Spleen (tissue), 11 donors: Measurements from ENCODE around the gene MXD4. TPM values are rescaled to one million over a fixed set of nuclear protein-coding genes. Genes with fewer than 3 reads are reported as not detected.

ENCODE experiments used
- DNase-seq: peaks from one replicate; pipeline ENCODE4 v3.0.0-alpha.2; 2020
- H3K27ac ChIP-seq, 8 donors: fragments of 200-600 bp; sonication (generic) in 7 of 8; 1 replicate in 4 of 8; 2 replicates in 4 of 8; pipeline versions ENCODE4 v1.5.0 to v1.8.0; 2016 to 2021; ENCODE audit warnings: inconsistent platforms in 4 of 8, mild to moderate bottlenecking in 4 of 8, moderate library complexity in 1 of 8
- H3K27me3 ChIP-seq, 7 donors: fragments of 200-600 bp; sonication (generic) in 6 of 7; replicated peaks in 1 of 7; 1 replicate in 4 of 7; 2 replicates in 3 of 7; pipeline versions ENCODE4 v1.5.0 to v1.8.0; 2016 to 2021; ENCODE audit warnings: inconsistent platforms in 3 of 7, mild to moderate bottlenecking in 1 of 7
- H3K36me3 ChIP-seq, 6 donors: fragments of 200-600 bp; sonication (generic) in 5 of 6; 1 replicate in 4 of 6; 2 replicates in 2 of 6; pipeline versions ENCODE4 v1.5.0 to v1.8.0; 2016 to 2021; ENCODE audit warnings: inconsistent platforms in 2 of 6
- H3K4me1 ChIP-seq, 6 donors: fragments of 200-600 bp; sonication (generic) in 5 of 6; 1 replicate in 3 of 6; 2 replicates in 3 of 6; pipeline versions ENCODE4 v1.5.0 to v1.8.0; 2016 to 2021; ENCODE audit warnings: inconsistent platforms in 3 of 6
- H3K4me3 ChIP-seq, 8 donors: fragments of 200-600 bp; sonication (generic) in 7 of 8; 1 replicate in 4 of 8; 2 replicates in 4 of 8; pipeline versions ENCODE4 v1.5.0 to v1.8.0; 2016 to 2021; ENCODE audit warnings: inconsistent platforms in 4 of 8, mild to moderate bottlenecking in 4 of 8, moderate library complexity in 2 of 8
- H3K9me3 ChIP-seq, 8 donors: fragments of 200-600 bp; sonication (generic) in 7 of 8; 1 replicate in 4 of 8; 2 replicates in 4 of 8; pipeline versions ENCODE4 v1.5.0 to v1.8.0; 2016 to 2021; ENCODE audit warnings: inconsistent platforms in 4 of 8
- CTCF ChIP-seq, 11 experiments: fragments of 200-600 bp in 7 of 11; fragments of 450-650 bp in 4 of 11; sonication (generic) in 4 of 11; IDR thresholded peaks in 8 of 11; conservative IDR thresholded peaks in 3 of 11; 1 replicate in 7 of 11; 2 replicates in 4 of 11; pipeline versions ENCODE4 v1.4.0 to v1.8.0; 2016 to 2021; ENCODE audit warnings: antibody characterized with exemption in 11 of 11, inconsistent platforms in 4 of 11, mild to moderate bottlenecking in 1 of 11
- POLR2A ChIP-seq, 3 donors: fragments of 450-650 bp; IDR thresholded peaks; one replicate each; pipeline ENCODE4 v1.5.1; 2017; ENCODE audit warnings: antibody characterized with exemption in 3 of 3, mild to moderate bottlenecking in 1 of 3
- POLR2AphosphoS5 ChIP-seq, 3 donors: sonication (generic); formaldehyde crosslinking; IDR thresholded peaks; one replicate each; pipeline ENCODE4 v1.5.1; 2017; ENCODE audit warnings: antibody characterized with exemption in 3 of 3
- WGBS, 5 donors: extraction: QIAGEN DNeasy Blood & Tissue Kit in 3 of 5; methylation state at CpG; one replicate each; pipeline versions ENCODE4 v1.1.5 to v1.1.7; 2013 to 2018; 5-methylcytosine and 5-hydroxymethylcytosine counted together
- intact Hi-C: fragments of 100-400 bp; cut with DNase I; formaldehyde crosslinking; loops from one replicate; pipeline ENCODE4 v1.15.0; 2023; ENCODE audit warnings: low total_unique reads
- polyA plus RNA-seq, 3 donors: library from polyadenylated mRNA; stranded (reverse); fragments of 200-250 nt; gene quantifications; one replicate each; pipeline ENCODE4 v1.2.1, GENCODE V29; 2013
- total RNA-seq, 7 donors: library from RNA; depleted of rRNA in 3 of 7; stranded (reverse); fragments of >200 nt in 3 of 7; fragmentation: NEBNext Ultra II Directional in 4 of 7; extraction: Animal tissue kit (Norgen Biotek cat#: 25700) in 4 of 7; gene quantifications; one replicate each; pipeline versions ENCODE4 v1.1.0 to v1.2.1, GENCODE V29; 2016 to 2021
- donor health status: healthy with polysubstance abuse.
- donor health status: DM: no; HTN: no; CAD: no; lungs with moderate emphysema.
- donor health status: DM: no; HTN: no; CAD: no.
- donor health status: Bipolar disorder and iron deficiency.
- donor health status: healthy.
- donor health status: DM: no; HTN: no; CAD: no.
- donor health status: DM: yes; HTN: yes; CAD: no.

The MXD4 gene
- total and polyA plus RNA-seq, 10 donors, result 36.0 to 128 (median 106) TPM

- intact Hi-C loops, result no loop called here
- Histone ChIP-seq H3K27ac (peak overlapping the region; percentile 65 to 99 (median 98)), H3K27me3 (no peaks in the 10 kb centered on the region), H3K36me3 (peaks cover 0 to 91% (median 51%) of the 10 kb centered on the region in 6 donors), H3K4me3 (peak overlapping the region in 4 of 8 donors; percentile 1 to 45 (median 16)), H3K4me1 (peaks cover 42 to 97% (median 75%) of the 10 kb centered on the region in 6 donors), H3K9me3 (no peaks in the 10 kb centered on the region)
- peak in 1 of 3 donors; percentile 4 for TF ChIP-seq POLR2AphosphoS5 (IDR thresholded peaks at IDR 0.05)
- no peak for TF ChIP-seq POLR2A (IDR thresholded peaks at IDR 0.05)
- TF ChIP-seq CTCF (IDR thresholded peaks at IDR 0.05 in 8 of 11, conservative IDR thresholded peaks at IDR 0.05 in 3 of 11), result no peak
- DNase-seq, result peak; percentile 77
- WGBS, 5 donors, result 60 to 76% (median 65%) methylated on average over 3 to 8 of the region's 8 CpGs
Observed at GRCh38 chr4:2256156-2256731, 5.7 kb downstream of the MXD4 start.

GRCh38 chr4:2255501-2256155, 6.3 kb downstream of the MXD4 start:
- Histone ChIP-seq H3K27ac (peak overlapping the region; percentile 65 to 99 (median 98)), H3K4me1 (peaks cover 39 to 96% (median 73%) of the 10 kb centered on the region in 6 donors), H3K27me3 (no peaks in the 10 kb centered on the region), H3K36me3 (peaks cover 0 to 97% (median 57%) of the 10 kb centered on the region in 6 donors), H3K9me3 (no peaks in the 10 kb centered on the region), H3K4me3 (peak overlapping the region in 4 of 8 donors; percentile 1 to 45 (median 16))
- no peak for TF ChIP-seq POLR2A (IDR thresholded peaks at IDR 0.05)
- TF ChIP-seq POLR2AphosphoS5 (IDR thresholded peaks at IDR 0.05), result peak in 2 of 3 donors; percentile 51 to 79
- peak; percentile 78 for DNase-seq
- intact Hi-C loops, result no loop called here
- 57 to 83% (median 68%) methylated on average over 8 to 18 of the region's 18 CpGs for WGBS, 5 donors

- Histone ChIP-seq H3K27ac (peak overlapping the region; percentile 26 to 99 (median 98)), H3K27me3 (no peaks in the 10 kb centered on the region), H3K4me1 (peaks cover 34 to 96% (median 69%) of the 10 kb centered on the region in 6 donors), H3K9me3 (no peaks in the 10 kb centered on the region), H3K4me3 (peak overlapping the region in 3 of 8 donors; percentile 10 to 45 (median 22)), H3K36me3 (peaks cover 0 to 100% (median 62%) of the 10 kb centered on the region in 6 donors)
- TF ChIP-seq POLR2A (IDR thresholded peaks at IDR 0.05), result no peak
- peak in 2 of 3 donors; percentile 37 for TF ChIP-seq POLR2AphosphoS5 (IDR thresholded peaks at IDR 0.05)
- TF ChIP-seq CTCF (IDR thresholded peaks at IDR 0.05 in 8 of 11, conservative IDR thresholded peaks at IDR 0.05 in 3 of 11), result no peak
- WGBS, 5 donors, result 73 to 86% (median 80%) methylated on average over 31 to 32 of the region's 32 CpGs
- DNase-seq, result peak; percentile 61
- intact Hi-C loops, result no loop called here
Observed at GRCh38 chr4:2254665-2255500, 7.0 kb downstream of the MXD4 start.

- peaks cover 0 to 100% (median 73%) of the 10 kb centered on the region in 6 donors for H3K36me3 ChIP-seq
- peak in 2 of 3 donors; percentile 44 to 64 for TF ChIP-seq POLR2AphosphoS5 (IDR thresholded peaks at IDR 0.05)
- no peak for TF ChIP-seq POLR2A (IDR thresholded peaks at IDR 0.05)
- peaks cover 21 to 96% (median 67%) of the 10 kb centered on the region in 6 donors for H3K4me1 ChIP-seq
Observed at GRCh38 chr4:2253160-2254084, 8.5 kb downstream of the MXD4 start.

More at GRCh38 chr4:2253160-2254084, 8.5 kb downstream of the MXD4 start:
- H3K4me3 ChIP-seq, result no peak overlapping the region
- intact Hi-C loops, result no loop called here
- WGBS, 5 donors, result 86 to 89% (median 89%) methylated on average over 27 to 32 of the region's 32 CpGs
- no peaks in the 10 kb centered on the region for H3K9me3 ChIP-seq
- DNase-seq, result peak; percentile 72
- H3K27me3 ChIP-seq, result no peaks in the 10 kb centered on the region
- peak overlapping the region in 4 of 8 donors; percentile 1 to 45 (median 16) for H3K27ac ChIP-seq
